ENCODE data around the gene SPACDR. TPM values are rescaled to one million over a fixed set of nuclear protein-coding genes. Genes with fewer than 3 reads are reported as not detected.

Gene SPACDR
- total RNA-seq, result not detected

- TF ChIP-seq POLR2AphosphoS5 (IDR thresholded peaks at IDR 0.05; ENCODE audit: insufficient read depth in 1 of 2, low read depth in 1 of 2) (no peak), CTCF (IDR thresholded peaks at IDR 0.05) (no peak), POLR2A (IDR thresholded peaks at IDR 0.05) (no peak)
- H3K36me3 ChIP-seq, result no peaks in the 10 kb centered on the region
Observed at GRCh38 chr7:100464210-100464660, at the start of gene SPACDR. Gene SPACDR, minus strand, starts transcription at chr7:100464260. Its CDS starts 235 bp downstream, at chr7:100464025.

GRCh38 chr7:100513212-100513810 is 49.3 kb upstream of the SPACDR start:
- no peaks in the 10 kb centered on the region for H3K27me3 ChIP-seq
- no peak for DNase-seq (ENCODE audit: extremely low spot score in 2 of 2)
- no peaks in the 10 kb centered on the region for H3K36me3 ChIP-seq
- no peak for TF ChIP-seq CTCF (IDR thresholded peaks at IDR 0.05)
- H3K9me3 ChIP-seq, result no peaks in the 10 kb centered on the region
- peaks cover 16% of the 10 kb centered on the region for H3K4me1 ChIP-seq
- intact Hi-C loops (cut with DNase I), result no loop called here
- no peak overlapping the region for H3K27ac ChIP-seq
- H3K4me3 ChIP-seq, result no peak overlapping the region

More at GRCh38 chr7:100464210-100464660, at the start of gene SPACDR:
- DNase-seq (ENCODE audit: extremely low spot score in 2 of 2), result no peak
- no peaks in the 10 kb centered on the region for H3K27me3 ChIP-seq
- H3K4me1 ChIP-seq, result peaks cover 33% of the 10 kb centered on the region
- intact Hi-C loops (cut with DNase I), result no loop called here
- H3K9me3 ChIP-seq, result no peaks in the 10 kb centered on the region
- H3K4me3 ChIP-seq, result no peak within 1 kb of the TSS
- H3K27ac ChIP-seq, result no peak within 1 kb of the TSS

- Histone ChIP-seq H3K27ac (no peak overlapping the region), H3K27me3 (no peaks in the 10 kb centered on the region), H3K9me3 (no peaks in the 10 kb centered on the region), H3K36me3 (no peaks in the 10 kb centered on the region), H3K4me3 (no peak overlapping the region), H3K4me1 (peaks cover 3% of the 10 kb centered on the region)
- intact Hi-C loops (cut with DNase I), result no loop called here
- TF ChIP-seq POLR2A (IDR thresholded peaks at IDR 0.05) (no peak), POLR2AphosphoS5 (IDR thresholded peaks at IDR 0.05; ENCODE audit: insufficient read depth in 1 of 2, low read depth in 1 of 2) (no peak), CTCF (IDR thresholded peaks at IDR 0.05) (no peak)
- DNase-seq (ENCODE audit: extremely low spot score in 2 of 2), result no peak
Observed at GRCh38 chr7:100510437-100511239, 46.6 kb upstream of the SPACDR start.

- TF ChIP-seq POLR2AphosphoS5 (IDR thresholded peaks at IDR 0.05; ENCODE audit: insufficient read depth in 1 of 2, low read depth in 1 of 2) (peak in 1 of 2 donors; percentile 14), POLR2A (IDR thresholded peaks at IDR 0.05) (no peak), CTCF (IDR thresholded peaks at IDR 0.05) (no peak)
- no peak for DNase-seq (ENCODE audit: extremely low spot score in 2 of 2)
- H3K27me3 ChIP-seq, result no peaks in the 10 kb centered on the region
- intact Hi-C loops (cut with DNase I), result no loop called here
- no peak overlapping the region for H3K4me3 ChIP-seq
- H3K27ac ChIP-seq, result no peak overlapping the region
- H3K4me1 ChIP-seq, result no peaks in the 10 kb centered on the region
- H3K9me3 ChIP-seq, result no peaks in the 10 kb centered on the region
- no peaks in the 10 kb centered on the region for H3K36me3 ChIP-seq
Observed at GRCh38 chr7:100509231-100509630, 45.2 kb upstream of the SPACDR start.

All from vagina (tissue), 2 donors.